Left lung (tissue), 10 donors: Measurements from ENCODE around the gene NUTF2. TPM values are rescaled to one million over a fixed set of nuclear protein-coding genes. Genes with fewer than 3 reads are reported as not detected.

ENCODE experiments used
- ATAC-seq: fragments of 200-7000 bp; cut with Tn5 transposase; one replicate; pipeline ENCODE4 v1.9.1; 2020; ENCODE audit warnings: moderate library complexity
- DNase-seq, 4 donors: peaks; one replicate each; pipeline ENCODE4 v3.0.0-alpha.2; 2013 to 2020
- H3K27ac ChIP-seq, 2 donors: fragments of 200-600 bp; sonication (generic) in 1 of 2; one replicate each; pipeline versions ENCODE4 v1.5.0 to v1.8.0; 2020 to 2021
- H3K27me3 ChIP-seq, 2 donors: fragments of 200-600 bp; sonication (generic) in 1 of 2; one replicate each; pipeline versions ENCODE4 v1.5.0 to v1.8.0; 2020 to 2021
- H3K36me3 ChIP-seq, 2 donors: fragments of 200-600 bp; sonication (generic) in 1 of 2; one replicate each; pipeline versions ENCODE4 v1.5.0 to v1.8.0; 2020 to 2021
- H3K4me1 ChIP-seq, 2 donors: fragments of 200-600 bp; one replicate each; pipeline ENCODE4 v1.8.0; 2021
- H3K4me3 ChIP-seq, 2 donors: fragments of 200-600 bp; sonication (generic) in 1 of 2; one replicate each; pipeline versions ENCODE4 v1.5.0 to v1.8.0; 2020 to 2021; ENCODE audit warnings: mild to moderate bottlenecking in 1 of 2
- H3K9me3 ChIP-seq, 2 donors: fragments of 200-600 bp; sonication (generic) in 1 of 2; one replicate each; pipeline versions ENCODE4 v1.5.0 to v1.8.0; 2020 to 2021
- intact Hi-C, 2 donors: fragments of 100-400 bp; cut with DNase I; formaldehyde crosslinking; loops; one replicate each; pipeline versions ENCODE4 v1.11.2 to v1.14.2; 2022
- polyA plus RNA-seq, 6 donors: library from polyadenylated mRNA; unstranded; fragments of 120-200 nt; gene quantifications; one replicate each; pipeline ENCODE4 v1.2.1, GENCODE V29; 2013; ENCODE audit not compliant: insufficient read length in 6 of 6
- total RNA-seq, 2 donors: library from RNA; stranded (reverse); fragmentation: NEBNext Ultra II Directional; extraction: Animal tissue kit (Norgen Biotek cat#: 25700); gene quantifications; one replicate each; pipeline ENCODE4 v1.2.1, GENCODE V29; 2021
- TF ChIP-seq, protein P1 (sequence below), 2 donors: fragments of 200-600 bp; sonication (generic) in 1 of 2; IDR thresholded peaks; one replicate each; pipeline versions ENCODE4 v1.5.0 to v1.8.0; 2021; ENCODE audit warnings: antibody characterized with exemption in 2 of 2
- donor health status: DM: no; HTN: yes; CAD: no.
- donor health status: DM: no; HTN: no; CAD: no.

NUTF2 gene
- total and polyA plus RNA-seq, 8 donors, result 91.5 to 123 (median 112) TPM

GRCh38 chr16:67845291-67846062, 1.3 kb upstream of the NUTF2 start:
- TF ChIP-seq, protein P1, sequence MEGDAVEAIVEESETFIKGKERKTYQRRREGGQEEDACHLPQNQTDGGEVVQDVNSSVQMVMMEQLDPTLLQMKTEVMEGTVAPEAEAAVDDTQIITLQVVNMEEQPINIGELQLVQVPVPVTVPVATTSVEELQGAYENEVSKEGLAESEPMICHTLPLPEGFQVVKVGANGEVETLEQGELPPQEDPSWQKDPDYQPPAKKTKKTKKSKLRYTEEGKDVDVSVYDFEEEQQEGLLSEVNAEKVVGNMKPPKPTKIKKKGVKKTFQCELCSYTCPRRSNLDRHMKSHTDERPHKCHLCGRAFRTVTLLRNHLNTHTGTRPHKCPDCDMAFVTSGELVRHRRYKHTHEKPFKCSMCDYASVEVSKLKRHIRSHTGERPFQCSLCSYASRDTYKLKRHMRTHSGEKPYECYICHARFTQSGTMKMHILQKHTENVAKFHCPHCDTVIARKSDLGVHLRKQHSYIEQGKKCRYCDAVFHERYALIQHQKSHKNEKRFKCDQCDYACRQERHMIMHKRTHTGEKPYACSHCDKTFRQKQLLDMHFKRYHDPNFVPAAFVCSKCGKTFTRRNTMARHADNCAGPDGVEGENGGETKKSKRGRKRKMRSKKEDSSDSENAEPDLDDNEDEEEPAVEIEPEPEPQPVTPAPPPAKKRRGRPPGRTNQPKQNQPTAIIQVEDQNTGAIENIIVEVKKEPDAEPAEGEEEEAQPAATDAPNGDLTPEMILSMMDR (IDR thresholded peaks at IDR 0.05), result no peak
- Histone ChIP-seq H3K36me3 (no peaks in the 10 kb centered on the region), H3K4me1 (peaks cover 41 to 67% of the 10 kb centered on the region in 2 donors), H3K27me3 (no peaks in the 10 kb centered on the region), H3K27ac (peak overlapping the region; percentile 95 to 96), H3K9me3 (no peaks in the 10 kb centered on the region), H3K4me3 (peak overlapping the region; percentile 98)
- ATAC-seq (no peak), DNase-seq (no peak)
- intact Hi-C loops, result no loop called here

DNA sequence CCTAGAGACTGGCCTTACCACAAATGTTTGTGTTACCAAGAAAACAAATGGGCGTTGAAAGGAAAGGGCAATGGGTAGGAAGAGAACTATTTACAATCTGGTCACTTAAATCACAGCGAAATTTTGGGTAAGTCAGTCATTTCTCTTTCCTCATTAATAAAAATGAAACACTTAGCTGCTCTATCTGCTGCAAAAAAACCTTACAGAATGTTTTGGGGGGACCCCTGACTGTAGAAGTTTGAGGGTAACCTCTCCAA, 742 bp upstream of the NUTF2 start:
- ATAC-seq (no peak), DNase-seq (no peak)
- H3K27ac ChIP-seq, result peak overlapping the region; percentile 95 to 96
- TF ChIP-seq, protein P1 (IDR thresholded peaks at IDR 0.05), result no peak
- peaks cover 41 to 67% of the 10 kb centered on the region in 2 donors for H3K4me1 ChIP-seq
- H3K4me3 ChIP-seq, result peak overlapping the region; percentile 98
- H3K27me3 ChIP-seq, result no peaks in the 10 kb centered on the region
- H3K36me3 ChIP-seq, result no peaks in the 10 kb centered on the region
- no peaks in the 10 kb centered on the region for H3K9me3 ChIP-seq
- intact Hi-C loops, result no loop called here

DNA sequence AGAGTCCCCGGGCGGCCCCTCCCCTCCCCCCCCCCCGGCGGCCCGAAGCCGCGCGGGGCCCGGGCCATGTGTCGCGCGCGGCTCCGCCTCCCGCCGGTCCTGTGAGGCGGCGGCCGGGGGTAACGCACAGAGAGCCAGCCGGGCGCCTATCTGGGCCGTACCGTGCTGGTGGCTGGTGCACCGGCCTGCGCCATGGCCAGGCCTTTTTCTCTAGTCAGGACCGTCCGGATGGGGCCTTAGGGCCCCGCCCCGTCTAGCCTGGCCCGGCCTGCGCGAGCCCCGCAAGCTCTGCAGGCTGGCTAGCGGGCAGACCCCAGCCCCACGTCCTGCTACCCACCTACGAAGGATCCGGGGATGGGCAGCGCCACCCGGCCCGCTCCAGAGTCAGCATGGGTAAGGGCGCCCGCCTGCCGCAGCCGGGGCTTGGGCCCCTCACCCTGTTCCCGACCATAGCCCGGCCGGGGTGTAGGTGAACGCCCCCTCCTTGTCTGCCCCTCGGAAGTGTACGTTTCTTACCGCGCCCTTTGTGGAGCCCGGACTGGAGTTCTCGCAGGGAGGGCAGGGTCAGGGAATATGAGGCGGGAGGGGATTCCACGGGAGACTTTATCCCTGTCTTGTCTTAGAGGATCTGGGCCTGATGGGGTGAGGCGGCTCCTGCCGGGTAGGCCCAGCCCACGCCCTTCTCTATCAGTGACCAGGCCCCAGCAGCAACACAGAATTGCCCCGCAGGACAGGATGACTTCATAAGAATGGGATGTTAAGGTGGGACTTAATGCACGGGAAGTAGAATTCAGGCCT, 530 bp downstream of the NUTF2 start, which contains the start of gene CENPT:
TSS of gene CENPT (minus strand) at position 630 of the 798 bp plus-strand sequence. CDS start 13,834 bp downstream, outside the sequence.
- Histone ChIP-seq H3K27ac (peak within 1 kb of the TSS; percentile 95 to 96), H3K4me3 (peak within 1 kb of the TSS; percentile 98), H3K9me3 (no peaks in the 10 kb centered on the region), H3K4me1 (peaks cover 41 to 61% of the 10 kb centered on the region in 2 donors), H3K36me3 (peaks cover 0 to 5% of the 10 kb centered on the region in 2 donors), H3K27me3 (no peaks in the 10 kb centered on the region)
- DNase-seq (peak in 3 of 4 donors; percentile 57 to 91 (median 58)), ATAC-seq (peak; percentile 68)
- intact Hi-C loops, result no loop called here
- TF ChIP-seq, protein P1 (IDR thresholded peaks at IDR 0.05), result peak in 1 of 2 donors; percentile 6

- intact Hi-C loops, result no loop called here
- peaks cover 0 to 5% of the 10 kb centered on the region in 2 donors for H3K36me3 ChIP-seq
- no peak for ATAC-seq
- H3K9me3 ChIP-seq, result no peaks in the 10 kb centered on the region
- H3K27me3 ChIP-seq, result no peaks in the 10 kb centered on the region
- peaks cover 40 to 56% of the 10 kb centered on the region in 2 donors for H3K4me1 ChIP-seq
- peak overlapping the region in 1 of 2 donors; percentile 95 for H3K27ac ChIP-seq
- H3K4me3 ChIP-seq, result peak overlapping the region; percentile 98
- TF ChIP-seq, protein P1 (IDR thresholded peaks at IDR 0.05), result no peak
- DNase-seq, result no peak
Measured at GRCh38 chr16:67848118-67848517, 1.4 kb downstream of the NUTF2 start.

GRCh38 chr16:67853670-67854069, 6.9 kb downstream of the NUTF2 start:
- intact Hi-C loops, result no loop called here

More at GRCh38 chr16:67853670-67854069, 6.9 kb downstream of the NUTF2 start:
- no peak overlapping the region for H3K4me3 ChIP-seq
- H3K36me3 ChIP-seq, result peaks cover 0 to 5% of the 10 kb centered on the region in 2 donors
- H3K9me3 ChIP-seq, result no peaks in the 10 kb centered on the region
- peaks cover 12 to 28% of the 10 kb centered on the region in 2 donors for H3K4me1 ChIP-seq
- DNase-seq (no peak), ATAC-seq (no peak)
- H3K27ac ChIP-seq, result no peak overlapping the region
- no peaks in the 10 kb centered on the region for H3K27me3 ChIP-seq
- TF ChIP-seq, protein P1 (IDR thresholded peaks at IDR 0.05), result no peak
